ENCODE measurements around the gene CCDC167. TPM values are rescaled to one million over a fixed set of nuclear protein-coding genes. Genes with fewer than 3 reads are reported as not detected.
"Not testable (repeated sequence)": the region's sequence is repeated elsewhere in the genome, so short reads cannot be mapped to it uniquely, and the experiment has no call there.

Gene CCDC167
- total RNA-seq, 1 donor from 2014 or later: 38.3 TPM

- TF ChIP-seq, protein P1, sequence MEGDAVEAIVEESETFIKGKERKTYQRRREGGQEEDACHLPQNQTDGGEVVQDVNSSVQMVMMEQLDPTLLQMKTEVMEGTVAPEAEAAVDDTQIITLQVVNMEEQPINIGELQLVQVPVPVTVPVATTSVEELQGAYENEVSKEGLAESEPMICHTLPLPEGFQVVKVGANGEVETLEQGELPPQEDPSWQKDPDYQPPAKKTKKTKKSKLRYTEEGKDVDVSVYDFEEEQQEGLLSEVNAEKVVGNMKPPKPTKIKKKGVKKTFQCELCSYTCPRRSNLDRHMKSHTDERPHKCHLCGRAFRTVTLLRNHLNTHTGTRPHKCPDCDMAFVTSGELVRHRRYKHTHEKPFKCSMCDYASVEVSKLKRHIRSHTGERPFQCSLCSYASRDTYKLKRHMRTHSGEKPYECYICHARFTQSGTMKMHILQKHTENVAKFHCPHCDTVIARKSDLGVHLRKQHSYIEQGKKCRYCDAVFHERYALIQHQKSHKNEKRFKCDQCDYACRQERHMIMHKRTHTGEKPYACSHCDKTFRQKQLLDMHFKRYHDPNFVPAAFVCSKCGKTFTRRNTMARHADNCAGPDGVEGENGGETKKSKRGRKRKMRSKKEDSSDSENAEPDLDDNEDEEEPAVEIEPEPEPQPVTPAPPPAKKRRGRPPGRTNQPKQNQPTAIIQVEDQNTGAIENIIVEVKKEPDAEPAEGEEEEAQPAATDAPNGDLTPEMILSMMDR (conservative IDR thresholded peaks at IDR 0.05): no peak
- Mint-ChIP-seq H3K4me3 (no peak overlapping the region), H3K4me1 (ENCODE audit: unreplicated experiment) (peaks cover 31% of the 10 kb centered on the region), H3K27ac (no peak overlapping the region), H3K36me3 (no peaks in the 10 kb centered on the region), H3K9me3 (no peaks in the 10 kb centered on the region), H3K27me3 (peaks cover 3% of the 10 kb centered on the region)
- no peak for DNase-seq (ENCODE audit: extremely low spot score, unreplicated experiment)
Observed at GRCh38 chr6:37504024-37504423, 4.3 kb upstream of the CCDC167 start.

- Mint-ChIP-seq H3K4me3 (no peak overlapping the region), H3K27me3 (peaks cover 3% of the 10 kb centered on the region), H3K36me3 (no peaks in the 10 kb centered on the region), H3K4me1 (ENCODE audit: unreplicated experiment) (peaks cover 33% of the 10 kb centered on the region), H3K27ac (no peak overlapping the region), H3K9me3 (no peaks in the 10 kb centered on the region)
- DNase-seq (ENCODE audit: extremely low spot score, unreplicated experiment): no peak
- TF ChIP-seq, protein P1 (conservative IDR thresholded peaks at IDR 0.05): no peak
Observed at GRCh38 chr6:37503309-37503965, 3.7 kb upstream of the CCDC167 start.

DNA sequence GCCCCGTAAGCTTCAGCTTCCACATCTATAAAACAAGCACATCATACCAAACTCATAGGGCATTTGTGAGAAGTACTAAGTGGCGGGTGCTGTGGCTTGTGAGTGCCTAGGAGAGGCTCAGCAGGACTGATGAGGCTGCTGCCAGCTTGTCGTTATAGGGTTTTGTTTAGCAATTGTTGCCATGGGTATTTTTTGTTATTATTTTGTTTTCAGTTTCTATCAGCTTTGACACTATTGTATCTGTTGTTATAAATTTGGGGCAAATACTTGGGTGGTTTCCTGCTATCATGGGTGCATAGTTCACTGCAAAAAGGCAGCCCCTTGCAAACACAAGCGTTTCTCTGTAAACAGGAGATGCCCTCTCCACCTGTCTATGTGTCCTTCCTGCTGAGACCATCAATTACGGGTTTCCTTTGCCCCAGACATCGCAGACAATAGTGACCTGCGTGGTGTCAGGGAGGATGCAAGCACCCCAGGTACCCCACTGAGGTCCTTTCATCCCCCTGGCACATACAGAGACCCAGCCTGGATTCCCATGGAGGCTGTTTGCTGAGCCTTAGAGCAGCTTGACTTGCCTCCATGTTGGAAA, 3.1 kb upstream of the CCDC167 start:
- no peaks in the 10 kb centered on the region for H3K9me3 Mint-ChIP-seq
- TF ChIP-seq, protein P1 (conservative IDR thresholded peaks at IDR 0.05): no peak
- H3K4me3 Mint-ChIP-seq: peak overlapping the region; percentile 1

GRCh38 chr6:37501632-37502491, 2.2 kb upstream of the CCDC167 start:
- no peaks in the 10 kb centered on the region for H3K36me3 Mint-ChIP-seq
- H3K27ac Mint-ChIP-seq: no peak overlapping the region
- peaks cover 3% of the 10 kb centered on the region for H3K27me3 Mint-ChIP-seq
- DNase-seq (ENCODE audit: extremely low spot score, unreplicated experiment): no peak
- H3K4me3 Mint-ChIP-seq: no peak overlapping the region
- H3K4me1 Mint-ChIP-seq (ENCODE audit: unreplicated experiment): peaks cover 22% of the 10 kb centered on the region
- TF ChIP-seq, protein P1 (conservative IDR thresholded peaks at IDR 0.05): no peak
- no peaks in the 10 kb centered on the region for H3K9me3 Mint-ChIP-seq

More for the DNA sequence above, 3.1 kb upstream of the CCDC167 start:
- peaks cover 3% of the 10 kb centered on the region for H3K27me3 Mint-ChIP-seq
- DNase-seq (ENCODE audit: extremely low spot score, unreplicated experiment): no peak
- no peaks in the 10 kb centered on the region for H3K36me3 Mint-ChIP-seq
- H3K27ac Mint-ChIP-seq: no peak overlapping the region
- peaks cover 28% of the 10 kb centered on the region for H3K4me1 Mint-ChIP-seq (ENCODE audit: unreplicated experiment)

- not testable (repeated sequence) for H3K36me3 Mint-ChIP-seq, H3K27me3 Mint-ChIP-seq
- H3K4me1 Mint-ChIP-seq (ENCODE audit: unreplicated experiment): peaks cover 20% of the 10 kb centered on the region
Observed at GRCh38 chr6:37500904-37501303, 1.2 kb upstream of the CCDC167 start.

GRCh38 chr6:37500294-37500608, 558 bp upstream of the CCDC167 start:
- H3K27ac Mint-ChIP-seq: peak overlapping the region; percentile 92
- H3K27me3 Mint-ChIP-seq: no peaks in the 10 kb centered on the region
- peaks cover 20% of the 10 kb centered on the region for H3K4me1 Mint-ChIP-seq (ENCODE audit: unreplicated experiment)
- no peaks in the 10 kb centered on the region for H3K9me3 Mint-ChIP-seq
- DNase-seq (ENCODE audit: extremely low spot score, unreplicated experiment): no peak
- TF ChIP-seq, protein P1 (conservative IDR thresholded peaks at IDR 0.05): no peak
- H3K36me3 Mint-ChIP-seq: no peaks in the 10 kb centered on the region
- H3K4me3 Mint-ChIP-seq: peak overlapping the region; percentile 97

More at GRCh38 chr6:37500904-37501303, 1.2 kb upstream of the CCDC167 start:
- H3K4me3 Mint-ChIP-seq; H3K27ac Mint-ChIP-seq; H3K9me3 Mint-ChIP-seq; DNase-seq (ENCODE audit: extremely low spot score, unreplicated experiment): not testable (repeated sequence)

Data from type B pancreatic cell (in vitro differentiated cells).